ENCODE data around the gene RAB33B. TPM values are rescaled to one million over a fixed set of nuclear protein-coding genes. Genes with fewer than 3 reads are reported as not detected.
A peak's percentile ranks its signal among the peaks of the same experiment; 100 is the strongest.
"Not testable (repeated sequence)": the region's sequence is repeated elsewhere in the genome, so short reads cannot be mapped to it uniquely, and the experiment has no call there.

Gene RAB33B
- total RNA-seq, 2 donors from 2014 or later = 10.4 to 11.6 TPM

DNA sequence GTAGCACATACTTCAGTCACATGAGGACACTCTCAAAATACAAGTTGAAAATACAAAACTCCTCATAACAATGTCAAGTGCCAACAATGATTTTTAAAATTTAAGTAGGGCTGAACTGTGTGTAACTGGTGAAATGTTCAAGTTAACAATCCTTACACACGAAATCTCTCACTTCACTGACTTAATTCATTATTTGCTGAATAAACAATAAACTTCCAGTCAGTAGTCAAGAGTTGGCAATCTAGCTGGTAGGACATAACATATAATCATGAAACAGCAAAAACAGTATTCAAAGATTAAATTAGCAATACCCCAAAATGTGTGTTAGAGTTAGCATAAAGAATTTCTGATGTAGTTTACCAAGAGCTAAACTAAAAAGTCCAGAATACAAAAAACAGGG, 1.9 kb upstream of the RAB33B start:
- peaks cover 45% of the 10 kb centered on the region for H3K4me1 Mint-ChIP-seq (ENCODE audit: low read depth)
- DNase-seq (no peak), ATAC-seq (replicated peaks in 1 of 2) (no peak)
- H3K27ac Mint-ChIP-seq = peak overlapping the region; percentile 98
- H3K4me3 Mint-ChIP-seq = peak overlapping the region; percentile 82 to 98
- no peaks in the 10 kb centered on the region for H3K9me3 Mint-ChIP-seq
- no peaks in the 10 kb centered on the region for H3K27me3 Mint-ChIP-seq (ENCODE audit: low read depth)
- peaks cover 0 to 4% of the 10 kb centered on the region in 2 donors for H3K36me3 Mint-ChIP-seq (ENCODE audit: insufficient read depth in 2 of 2)

DNA sequence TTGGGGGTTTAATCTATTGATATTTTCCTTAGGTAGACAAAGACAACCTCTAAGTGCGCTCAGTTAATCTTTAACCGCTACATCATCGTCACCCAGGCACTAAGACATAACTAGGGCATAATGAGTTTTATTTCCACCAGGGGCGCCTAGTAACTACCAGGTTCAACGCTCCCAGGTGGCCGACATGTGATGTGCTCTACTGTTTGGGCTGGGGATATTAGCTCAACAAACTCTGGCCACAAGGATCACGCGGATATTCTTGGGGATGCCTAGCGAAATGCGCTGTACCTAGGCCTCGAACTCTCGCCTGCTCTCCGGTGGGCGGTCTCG, 915 bp upstream of the RAB33B start:
- Mint-ChIP-seq H3K36me3 (ENCODE audit: insufficient read depth in 2 of 2) (peaks cover 0 to 4% of the 10 kb centered on the region in 2 donors), H3K4me3 (peak overlapping the region; percentile 82 to 98), H3K27me3 (ENCODE audit: low read depth) (no peaks in the 10 kb centered on the region), H3K27ac (peak overlapping the region; percentile 98), H3K4me1 (ENCODE audit: low read depth) (peaks cover 55% of the 10 kb centered on the region), H3K9me3 (no peaks in the 10 kb centered on the region)
- ATAC-seq (replicated peaks in 1 of 2) (peak; percentile 55 to 61), DNase-seq (peak; percentile 69 to 73)

DNA sequence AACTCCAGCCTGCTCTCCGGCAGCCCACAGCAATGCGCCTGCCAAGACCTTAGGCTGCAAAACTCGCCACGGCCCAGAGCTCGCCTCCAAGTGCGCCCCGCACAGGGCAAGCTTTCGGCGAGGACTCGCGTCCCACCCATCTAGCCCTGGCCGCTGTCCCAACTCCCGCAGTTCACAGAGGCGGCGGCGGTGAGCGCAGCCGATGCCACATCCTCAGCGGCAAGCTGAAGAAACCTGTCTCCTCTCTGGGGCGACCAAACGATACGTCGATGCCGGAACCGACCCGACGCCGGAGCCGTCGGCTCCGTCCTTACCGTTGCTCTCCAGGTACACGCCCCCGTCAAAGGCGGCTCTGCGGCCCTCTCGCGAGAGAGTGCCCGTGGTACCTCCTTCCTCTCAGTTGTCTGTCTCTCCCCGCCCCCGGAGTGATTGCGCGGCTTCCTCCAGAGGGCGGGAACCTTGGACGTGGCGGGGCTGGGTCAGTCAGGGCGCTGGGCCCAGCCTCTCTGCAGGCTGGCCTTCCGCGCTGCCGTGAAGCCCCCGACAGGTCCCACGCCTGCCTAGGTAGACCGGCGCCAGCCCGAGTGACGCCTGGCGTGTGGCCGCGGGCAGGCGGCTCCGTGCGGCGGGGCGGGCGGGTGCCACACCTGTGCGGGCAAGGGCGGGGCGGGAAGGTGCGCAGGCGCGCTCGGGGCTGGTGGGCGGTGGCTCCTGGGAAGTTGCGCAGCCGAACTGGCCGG, 380 bp upstream of the RAB33B start:
- Mint-ChIP-seq H3K9me3 (no peaks in the 10 kb centered on the region), H3K36me3 (ENCODE audit: insufficient read depth in 2 of 2) (peaks cover 2 to 4% of the 10 kb centered on the region in 2 donors), H3K4me1 (ENCODE audit: low read depth) (peaks cover 60% of the 10 kb centered on the region), H3K27ac (peak overlapping the region; percentile 98), H3K4me3 (peak overlapping the region; percentile 82 to 98), H3K27me3 (ENCODE audit: low read depth) (no peaks in the 10 kb centered on the region)
- ATAC-seq (replicated peaks in 1 of 2) (peak; percentile 90), DNase-seq (peak; percentile 98 to 99)

DNA sequence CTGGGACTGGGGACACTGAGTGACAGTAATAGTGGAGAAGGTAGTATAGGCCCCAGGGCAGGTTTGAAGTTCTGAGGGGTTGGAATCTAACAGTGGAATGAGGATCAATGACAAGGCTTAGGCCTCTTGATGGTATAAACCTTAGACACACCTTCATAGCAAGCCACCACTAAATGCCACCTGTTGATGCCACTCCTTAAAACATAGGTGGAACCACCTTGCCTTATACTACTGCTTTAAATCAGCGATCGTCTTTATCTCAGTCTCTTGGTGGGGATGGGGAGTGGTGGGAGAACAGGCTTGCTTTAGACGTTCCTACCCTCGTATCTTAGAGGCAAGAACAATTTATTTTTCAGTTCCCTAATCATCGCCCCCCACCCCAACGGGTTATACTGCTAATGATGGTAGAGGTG, 1.2 kb downstream of the RAB33B start:
- ATAC-seq (replicated peaks in 1 of 2) (no peak), DNase-seq (no peak)
- Mint-ChIP-seq H3K27me3 (ENCODE audit: low read depth) (no peaks in the 10 kb centered on the region), H3K4me3 (peak overlapping the region; percentile 82 to 98), H3K36me3 (ENCODE audit: insufficient read depth in 2 of 2) (peaks cover 2 to 4% of the 10 kb centered on the region in 2 donors), H3K27ac (peak overlapping the region; percentile 74), H3K4me1 (ENCODE audit: low read depth) (peaks cover 76% of the 10 kb centered on the region), H3K9me3 (no peaks in the 10 kb centered on the region)

DNA sequence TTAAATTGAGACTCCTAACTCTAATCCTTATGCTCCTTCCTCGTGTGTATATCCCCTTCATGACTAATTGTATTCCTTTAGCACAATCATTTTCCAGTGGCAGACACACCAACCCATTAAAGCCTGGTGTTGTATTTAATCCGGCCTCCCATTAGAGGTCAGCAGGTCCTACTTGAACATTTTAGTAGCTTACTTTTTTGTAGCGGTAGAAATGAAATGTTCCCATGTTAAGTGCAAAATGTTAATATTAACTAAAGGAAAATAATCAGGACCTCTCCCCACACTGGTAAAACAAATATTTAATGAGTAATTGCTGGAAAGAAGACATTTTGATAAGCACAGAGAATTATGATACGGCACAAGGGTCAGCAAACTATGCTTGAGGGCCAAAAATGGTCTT, 3.4 kb downstream of the RAB33B start:
- Mint-ChIP-seq H3K9me3 (no peaks in the 10 kb centered on the region), H3K36me3 (ENCODE audit: insufficient read depth in 2 of 2) (peaks cover 3 to 6% of the 10 kb centered on the region in 2 donors), H3K27ac (no peak overlapping the region), H3K4me3 (peak overlapping the region in 1 of 2 donors; percentile 45), H3K27me3 (ENCODE audit: low read depth) (no peaks in the 10 kb centered on the region), H3K4me1 (ENCODE audit: low read depth) (peaks cover 74% of the 10 kb centered on the region)
- DNase-seq (no peak), ATAC-seq (replicated peaks in 1 of 2) (no peak)

DNA sequence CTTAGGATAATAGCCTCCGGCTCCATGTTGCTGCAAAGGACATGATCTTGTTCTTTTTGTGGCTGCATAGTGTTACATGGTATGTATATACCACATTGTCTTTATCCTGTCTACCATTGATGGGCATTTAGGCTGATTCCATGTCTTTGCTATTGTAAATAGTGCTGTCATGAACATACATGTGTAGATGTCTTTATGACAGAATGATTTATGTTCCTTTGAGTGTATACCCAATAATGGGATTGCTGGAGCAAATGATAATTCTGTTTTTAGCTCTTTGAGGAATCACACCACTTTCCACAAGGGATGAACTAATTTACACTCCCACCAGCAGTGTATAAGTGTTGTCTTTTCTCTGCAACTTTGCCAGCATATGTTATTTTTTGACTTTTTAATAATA, 4.6 kb downstream of the RAB33B start:
- peaks cover 68% of the 10 kb centered on the region for H3K4me1 Mint-ChIP-seq (ENCODE audit: low read depth)
- DNase-seq (no peak), ATAC-seq (replicated peaks in 1 of 2) (no peak)
- peak overlapping the region in 1 of 2 donors; percentile 34 for H3K4me3 Mint-ChIP-seq
- H3K9me3 Mint-ChIP-seq = no peaks in the 10 kb centered on the region
- no peak overlapping the region for H3K27ac Mint-ChIP-seq
- H3K27me3 Mint-ChIP-seq (ENCODE audit: low read depth) = no peaks in the 10 kb centered on the region
- peaks cover 3 to 6% of the 10 kb centered on the region in 2 donors for H3K36me3 Mint-ChIP-seq (ENCODE audit: insufficient read depth in 2 of 2)

DNA sequence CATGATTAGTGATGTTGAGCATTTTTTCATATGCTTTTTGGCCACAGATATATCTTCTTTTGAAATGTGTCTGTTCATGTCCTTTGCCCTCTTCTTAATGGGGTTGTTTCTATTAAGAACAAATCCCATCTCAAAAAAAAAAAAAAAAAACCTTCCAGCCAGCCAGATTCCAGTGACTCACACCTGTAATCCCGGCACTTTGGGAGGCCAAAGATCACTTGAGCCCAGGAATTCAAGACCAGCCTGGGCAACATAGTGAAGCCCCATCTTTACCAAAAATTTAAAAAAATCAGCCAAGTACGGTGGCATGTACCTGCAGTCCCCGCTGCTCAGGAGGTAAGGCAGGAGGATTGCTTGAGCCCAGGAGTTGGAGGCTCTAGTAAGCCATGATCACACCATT, 5.1 kb downstream of the RAB33B start:
- Mint-ChIP-seq H3K27me3 (ENCODE audit: low read depth) (no peaks in the 10 kb centered on the region), H3K36me3 (ENCODE audit: insufficient read depth in 2 of 2) (peaks cover 3 to 10% of the 10 kb centered on the region in 2 donors), H3K27ac (no peak overlapping the region), H3K4me3 (no peak overlapping the region), H3K4me1 (ENCODE audit: low read depth) (peaks cover 67% of the 10 kb centered on the region), H3K9me3 (no peaks in the 10 kb centered on the region)
- no peak for DNase-seq
- ATAC-seq (replicated peaks in 1 of 2) = no peak

DNA sequence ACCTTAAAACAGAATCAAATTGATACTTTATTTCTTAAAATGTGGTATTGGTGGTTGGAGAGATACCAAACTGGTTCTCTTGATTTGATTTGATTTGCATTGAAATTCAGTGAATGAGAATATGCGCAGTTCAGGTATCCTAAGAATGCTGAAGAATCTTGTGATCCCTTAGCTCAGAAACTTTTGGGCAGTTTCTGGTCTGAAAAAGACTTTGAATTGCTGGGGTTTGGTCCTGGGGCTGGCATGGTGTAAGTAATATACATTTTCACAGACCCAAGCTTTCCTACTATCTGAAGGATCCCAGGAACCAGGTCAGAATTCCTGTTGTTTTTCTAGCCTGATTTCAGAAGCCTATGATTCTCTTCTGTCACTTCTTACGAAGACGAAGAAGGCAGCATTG, 6.6 kb downstream of the RAB33B start:
- Mint-ChIP-seq H3K4me3 (no peak overlapping the region), H3K4me1 (ENCODE audit: low read depth) (peaks cover 51% of the 10 kb centered on the region), H3K27me3 (ENCODE audit: low read depth) (no peaks in the 10 kb centered on the region), H3K36me3 (ENCODE audit: insufficient read depth in 2 of 2) (peaks cover 3 to 9% of the 10 kb centered on the region in 2 donors), H3K27ac (no peak overlapping the region), H3K9me3 (no peaks in the 10 kb centered on the region)
- no peak for ATAC-seq (replicated peaks in 1 of 2)
- no peak for DNase-seq

DNA sequence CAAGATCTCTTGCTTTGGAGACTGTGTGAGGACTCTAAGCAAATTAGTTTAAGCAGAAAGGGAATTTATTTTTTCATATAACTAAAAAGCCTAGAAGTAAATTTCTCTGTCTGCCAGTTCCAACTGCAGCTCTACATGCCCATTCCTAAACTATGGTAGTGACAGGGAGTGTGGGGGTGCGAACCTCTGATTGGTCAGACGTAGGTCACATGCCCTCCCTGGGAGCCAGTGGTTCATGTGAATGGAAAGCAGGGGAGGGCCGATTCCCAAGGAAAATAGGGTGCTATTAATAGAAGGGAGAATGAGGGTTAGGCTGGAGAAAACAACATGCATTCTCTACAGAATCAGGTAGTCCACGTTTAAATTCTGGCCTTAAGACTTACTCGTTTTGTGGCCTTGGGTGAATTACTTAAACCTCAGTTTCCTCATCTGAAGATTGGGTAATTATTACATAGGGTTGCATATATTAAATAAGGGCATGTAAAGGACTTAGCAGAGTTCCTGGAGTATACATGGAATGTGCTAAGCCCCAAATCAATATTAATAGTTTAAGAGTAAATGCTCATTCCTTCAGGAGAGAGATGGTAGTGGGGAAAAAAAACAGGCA, 7.2 kb downstream of the RAB33B start:
- Mint-ChIP-seq H3K4me1 (ENCODE audit: low read depth) (peaks cover 46% of the 10 kb centered on the region), H3K27ac (no peak overlapping the region), H3K27me3 (ENCODE audit: low read depth) (no peaks in the 10 kb centered on the region), H3K4me3 (no peak overlapping the region), H3K9me3 (no peaks in the 10 kb centered on the region), H3K36me3 (ENCODE audit: insufficient read depth in 2 of 2) (peaks cover 3 to 9% of the 10 kb centered on the region in 2 donors)
- no peak for DNase-seq
- ATAC-seq (replicated peaks in 1 of 2) = no peak

DNA sequence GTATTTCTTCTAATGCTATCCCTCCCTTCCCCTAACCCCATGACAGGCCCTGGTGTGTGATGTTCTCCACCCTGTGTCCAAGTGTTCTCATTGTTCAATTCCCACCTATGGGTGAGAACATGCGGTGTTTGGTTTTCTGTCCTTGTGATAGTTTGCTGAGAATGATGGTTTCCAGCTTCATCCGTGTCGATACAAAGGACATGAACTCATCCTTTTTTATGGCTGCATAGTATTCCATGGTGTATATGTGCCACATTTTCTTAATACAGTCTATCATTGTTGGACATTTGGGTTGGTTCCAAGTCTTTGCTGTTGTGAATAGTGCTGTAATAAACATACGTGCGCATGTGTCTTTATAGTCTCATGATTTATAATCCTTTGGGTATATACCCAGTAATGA, 10.6 kb downstream of the RAB33B start:
- peaks cover 10 to 24% of the 10 kb centered on the region in 2 donors for H3K36me3 Mint-ChIP-seq (ENCODE audit: insufficient read depth in 2 of 2)
- H3K9me3 Mint-ChIP-seq; H3K27ac Mint-ChIP-seq; DNase-seq; H3K27me3 Mint-ChIP-seq (ENCODE audit: low read depth); H3K4me3 Mint-ChIP-seq; ATAC-seq (replicated peaks in 1 of 2): not testable (repeated sequence)
- H3K4me1 Mint-ChIP-seq (ENCODE audit: low read depth) = peaks cover 17% of the 10 kb centered on the region

DNA sequence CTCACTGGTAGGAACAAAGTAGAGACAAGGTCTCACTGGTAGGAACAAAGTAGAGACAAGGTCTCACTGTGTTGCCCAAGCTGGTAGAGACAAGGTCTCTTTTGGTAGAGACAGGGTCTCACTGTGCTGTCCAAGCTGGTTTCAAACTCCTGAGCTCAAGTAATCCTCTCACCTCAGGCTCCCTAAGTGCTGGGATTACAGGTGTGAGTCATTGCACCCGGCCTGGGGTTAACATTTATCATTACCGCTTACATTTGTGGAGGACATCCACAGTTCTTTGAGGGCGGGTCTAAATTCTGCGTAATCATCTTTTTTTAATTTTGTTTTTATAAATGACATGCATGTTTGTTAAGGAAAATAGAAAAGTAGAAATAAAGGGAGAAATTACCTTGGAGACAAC, 12.0 kb downstream of the RAB33B start:
- Mint-ChIP-seq H3K27ac (no peak overlapping the region), H3K4me3 (no peak overlapping the region), H3K4me1 (ENCODE audit: low read depth) (peaks cover 14% of the 10 kb centered on the region), H3K9me3 (peaks cover 6 to 7% of the 10 kb centered on the region in 2 donors), H3K36me3 (ENCODE audit: insufficient read depth in 2 of 2) (peaks cover 13 to 25% of the 10 kb centered on the region in 2 donors), H3K27me3 (ENCODE audit: low read depth) (no peaks in the 10 kb centered on the region)
- no peak for ATAC-seq (replicated peaks in 1 of 2)
- no peak for DNase-seq

DNA sequence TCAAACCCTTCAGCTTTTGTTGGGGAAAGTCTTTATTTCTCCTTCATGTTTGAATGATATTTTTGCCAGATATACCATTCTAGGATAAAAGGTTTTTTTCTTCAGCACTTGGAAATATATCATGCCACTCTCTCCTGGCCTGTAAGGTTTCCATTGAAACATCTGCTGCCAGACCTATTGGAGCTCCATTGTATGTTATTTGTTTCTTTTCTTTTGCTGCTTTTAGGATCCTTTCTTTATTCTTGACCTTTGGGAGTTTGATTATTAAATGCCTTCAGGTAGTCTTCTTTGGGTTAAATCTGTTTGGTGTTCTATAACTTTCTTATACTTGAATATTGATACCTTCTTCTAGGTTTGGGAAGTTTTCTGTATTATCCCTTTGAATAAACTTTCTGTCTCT, 14.8 kb downstream of the RAB33B start:
- H3K4me3 Mint-ChIP-seq; H3K27me3 Mint-ChIP-seq (ENCODE audit: low read depth); DNase-seq; H3K27ac Mint-ChIP-seq; ATAC-seq (replicated peaks in 1 of 2); H3K4me1 Mint-ChIP-seq (ENCODE audit: low read depth): not testable (repeated sequence)
- peaks cover 14 to 36% of the 10 kb centered on the region in 2 donors for H3K36me3 Mint-ChIP-seq (ENCODE audit: insufficient read depth in 2 of 2)
- H3K9me3 Mint-ChIP-seq = peaks cover 8 to 11% of the 10 kb centered on the region in 2 donors

DNA sequence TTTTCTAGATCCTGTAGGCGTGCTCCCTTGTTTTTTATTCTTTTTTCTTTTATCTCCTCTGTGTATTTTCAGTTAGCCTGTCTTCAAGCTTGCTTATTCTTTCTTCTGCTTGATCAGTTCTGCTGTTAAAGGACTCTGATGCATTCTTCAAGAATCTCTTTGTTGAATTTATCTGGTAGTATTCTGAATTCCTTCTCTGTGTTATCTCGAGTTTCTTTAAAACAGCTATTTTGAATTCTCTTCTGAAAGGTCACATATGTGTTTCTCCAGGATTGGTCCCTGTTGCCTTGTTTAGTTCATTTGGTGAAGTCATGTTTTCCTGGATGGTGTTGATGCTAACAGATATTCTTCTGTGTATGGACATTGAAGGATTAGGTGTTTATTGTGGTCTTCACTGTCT, 15.3 kb downstream of the RAB33B start:
- no peak for ATAC-seq (replicated peaks in 1 of 2)
- peaks cover 9% of the 10 kb centered on the region for H3K4me1 Mint-ChIP-seq (ENCODE audit: low read depth)
- DNase-seq = no peak

More for the DNA sequence above, 15.3 kb downstream of the RAB33B start:
- peaks cover 14 to 32% of the 10 kb centered on the region in 2 donors for H3K36me3 Mint-ChIP-seq (ENCODE audit: insufficient read depth in 2 of 2)
- no peak overlapping the region for H3K27ac Mint-ChIP-seq
- H3K27me3 Mint-ChIP-seq (ENCODE audit: low read depth) = no peaks in the 10 kb centered on the region
- H3K4me3 Mint-ChIP-seq = no peak overlapping the region
- H3K9me3 Mint-ChIP-seq = peaks cover 8 to 11% of the 10 kb centered on the region in 2 donors

All from activated T-cell treated with anti-CD3 and anti-CD28 coated beads, Interleukin-2, amount 50 U/mL, for 72 hours (primary cell).